SK-N-MC (cell line): Measurements from ENCODE around the gene PLA2G6.

Experiments used
- DNase-seq: peaks from one replicate; pipeline ENCODE4 v3.0.0-alpha.2; 2011; ENCODE audit warnings: low read depth, low spot score
- H3K27ac ChIP-seq: fragments of 200-600 bp; sonication (generic); 2 replicates; pipeline ENCODE4 v1.5.1; 2016; ENCODE audit warnings: mixed run types
- H3K36me3 ChIP-seq: fragments of 200-600 bp; sonication (generic); 2 replicates; pipeline ENCODE4 v1.6.1; 2017; ENCODE audit warnings: antibody characterized with exemption, low read length, mixed read lengths; ENCODE audit not compliant: insufficient read depth
- H3K4me3 ChIP-seq: fragments of 200-600 bp; sonication (generic); 2 replicates; pipeline ENCODE4 v1.5.1; 2016
- H3K9ac ChIP-seq: fragments of 200-600 bp; sonication (generic); 2 replicates; pipeline ENCODE4 v1.8.0; 2017; ENCODE audit warnings: mixed run types, mixed read lengths; ENCODE audit not compliant: insufficient read length
- H3K9me3 ChIP-seq: fragments of 200-600 bp; sonication (generic); 2 replicates; pipeline ENCODE4 v1.6.1; 2017; ENCODE audit warnings: low read depth, mild to moderate bottlenecking, antibody characterized with exemption, low read length, moderate library complexity, mixed read lengths
- EZH2 ChIP-seq: fragments of 200-600 bp; sonication (generic); IDR thresholded peaks from one replicate; pipeline ENCODE4 v1.6.1; 2017; ENCODE audit warnings: antibody characterized with exemption
- FOXP2 ChIP-seq: optimal IDR thresholded peaks from 2 replicates; pipeline ENCODE3; 2011; ENCODE audit warnings: mild to moderate bottlenecking, moderate library complexity; ENCODE audit not compliant: insufficient read depth; ENCODE audit errors: extremely low read length, control extremely low read depth
- POLR2AphosphoS5 ChIP-seq: IDR thresholded peaks from 2 replicates; pipeline ENCODE4 v1.6.1; 2012; ENCODE audit warnings: mild to moderate bottlenecking, low read depth, low read length, borderline replicate concordance

PLA2G6 gene

GRCh38 chr22:38199826-38200559 lies 18.4 kb upstream of the PLA2G6 start:
- no peaks in the 10 kb centered on the region for H3K36me3 ChIP-seq
- no peak for DNase-seq
- no peak overlapping the region for H3K9ac ChIP-seq
- H3K27ac ChIP-seq = no peak overlapping the region
- no peak overlapping the region for H3K4me3 ChIP-seq
- no peaks in the 10 kb centered on the region for H3K9me3 ChIP-seq
- no peak for TF ChIP-seq FOXP2
- TF ChIP-seq POLR2AphosphoS5 = no peak
- TF ChIP-seq EZH2 = no peak

- Histone ChIP-seq H3K9me3 (no peaks in the 10 kb centered on the region), H3K36me3 (no peaks in the 10 kb centered on the region), H3K27ac (no peak overlapping the region), H3K4me3 (no peak overlapping the region), H3K9ac (no peak overlapping the region)
- TF ChIP-seq EZH2 = no peak
- TF ChIP-seq FOXP2 = no peak
- TF ChIP-seq POLR2AphosphoS5 = no peak
- no peak for DNase-seq
Observed at GRCh38 chr22:38196791-38197419, 15.3 kb upstream of the PLA2G6 start.

DNA sequence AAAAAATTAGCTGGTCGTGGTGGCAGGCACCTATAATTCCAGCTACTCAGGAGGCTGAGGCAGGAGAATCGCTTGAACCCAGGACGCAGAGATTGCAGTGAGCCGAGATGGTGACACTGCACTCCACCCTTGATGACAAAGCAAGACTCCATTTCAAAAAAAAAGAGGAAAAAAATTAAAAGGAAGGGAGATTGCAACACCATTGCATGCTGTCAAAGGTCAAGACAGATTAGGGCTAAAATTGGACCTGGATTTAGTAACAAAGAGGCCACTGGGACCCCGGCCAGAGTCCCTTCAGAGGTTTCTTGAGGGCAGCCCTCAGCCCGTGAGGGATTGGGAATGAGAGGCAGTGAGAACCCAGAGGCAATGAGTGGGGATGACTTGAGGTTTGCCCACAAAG lies 11.9 kb upstream of the PLA2G6 start:
- H3K27ac ChIP-seq = no peak overlapping the region
- DNase-seq = no peak
- no peak overlapping the region for H3K4me3 ChIP-seq
- no peak overlapping the region for H3K9ac ChIP-seq
- H3K9me3 ChIP-seq = no peaks in the 10 kb centered on the region
- TF ChIP-seq FOXP2 = no peak
- no peak for TF ChIP-seq EZH2
- TF ChIP-seq POLR2AphosphoS5 = no peak
- no peaks in the 10 kb centered on the region for H3K36me3 ChIP-seq

GRCh38 chr22:38192475-38192863 lies 10.8 kb upstream of the PLA2G6 start:
- Histone ChIP-seq H3K27ac (no peak overlapping the region), H3K36me3 (no peaks in the 10 kb centered on the region), H3K9me3 (no peaks in the 10 kb centered on the region), H3K4me3 (no peak overlapping the region), H3K9ac (no peak overlapping the region)
- no peak for DNase-seq
- TF ChIP-seq EZH2 (no peak), POLR2AphosphoS5 (no peak), FOXP2 (no peak)

DNA sequence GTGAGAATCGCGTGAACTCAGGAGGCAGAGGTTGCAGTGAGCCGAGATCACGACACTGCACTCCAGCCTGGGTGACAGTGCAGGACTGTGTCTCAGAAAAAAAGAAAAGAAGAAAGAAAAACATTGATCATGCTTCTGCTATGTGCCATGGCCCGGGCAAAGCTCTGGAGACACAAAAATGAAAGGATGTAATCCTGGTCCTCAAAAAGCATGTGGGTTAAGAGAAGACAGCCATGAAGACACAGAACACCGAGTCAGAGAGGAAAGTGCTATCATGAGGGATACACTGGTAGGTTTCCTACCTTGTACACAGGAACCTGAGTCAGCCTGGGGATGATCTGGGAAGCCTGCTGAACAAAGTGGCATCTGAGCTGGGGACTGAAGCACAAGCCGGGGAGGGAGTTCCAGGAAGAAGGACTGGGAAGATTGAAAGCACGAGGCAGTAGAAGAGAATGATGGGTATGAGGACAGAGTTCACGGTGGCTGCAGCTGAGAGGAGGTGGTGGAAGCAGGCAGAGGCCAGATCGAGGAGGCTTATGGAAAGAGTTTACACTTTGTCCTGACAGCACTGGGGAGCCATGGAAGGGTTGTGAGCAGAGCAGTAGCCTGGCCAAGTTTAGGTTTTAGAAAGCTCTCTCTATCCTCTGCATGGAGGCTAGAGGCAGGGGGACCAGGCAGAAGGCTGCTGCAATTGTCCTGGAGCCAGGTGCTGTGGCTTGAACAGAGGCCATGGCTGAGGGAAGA lies 10.3 kb upstream of the PLA2G6 start:
- H3K4me3 ChIP-seq = no peak overlapping the region
- H3K27ac ChIP-seq = no peak overlapping the region
- H3K9me3 ChIP-seq = no peaks in the 10 kb centered on the region
- no peaks in the 10 kb centered on the region for H3K36me3 ChIP-seq
- TF ChIP-seq EZH2 = no peak
- TF ChIP-seq POLR2AphosphoS5 = no peak
- no peak for TF ChIP-seq FOXP2
- no peak for DNase-seq
- H3K9ac ChIP-seq = no peak overlapping the region

DNA sequence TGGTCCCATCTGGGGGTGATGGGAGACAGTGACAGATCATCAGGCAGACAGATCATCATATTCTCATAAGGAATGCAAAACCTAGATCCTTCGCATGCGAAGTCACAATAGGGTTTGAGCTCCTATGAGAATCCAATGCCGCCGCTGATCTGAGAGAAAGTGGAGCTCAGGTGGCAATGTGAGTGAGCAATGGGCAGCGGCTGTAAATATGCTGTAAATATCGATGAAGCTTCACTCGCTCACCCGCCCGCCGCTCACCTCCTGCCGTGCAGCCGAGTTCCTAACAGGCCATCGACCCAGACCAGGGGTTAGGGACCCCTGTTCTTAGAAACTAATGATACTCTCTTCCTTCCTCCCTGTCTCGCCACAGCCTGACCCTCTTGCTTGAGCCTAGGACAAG lies 9.4 kb upstream of the PLA2G6 start:
- no peak overlapping the region for H3K9ac ChIP-seq
- no peaks in the 10 kb centered on the region for H3K36me3 ChIP-seq
- H3K27ac ChIP-seq = no peak overlapping the region
- TF ChIP-seq FOXP2 (no peak), EZH2 (no peak), POLR2AphosphoS5 (no peak)
- H3K4me3 ChIP-seq = no peak overlapping the region
- H3K9me3 ChIP-seq = no peaks in the 10 kb centered on the region
- no peak for DNase-seq

- no peak overlapping the region for H3K9ac ChIP-seq
- no peaks in the 10 kb centered on the region for H3K9me3 ChIP-seq
- no peak for DNase-seq
- no peak overlapping the region for H3K4me3 ChIP-seq
- no peak for TF ChIP-seq EZH2
- no peak for TF ChIP-seq POLR2AphosphoS5
- no peak for TF ChIP-seq FOXP2
- no peaks in the 10 kb centered on the region for H3K36me3 ChIP-seq
- H3K27ac ChIP-seq = no peak overlapping the region
Observed at GRCh38 chr22:38190581-38190980, 9.0 kb upstream of the PLA2G6 start.

- no peak for DNase-seq
- Histone ChIP-seq H3K9me3 (no peaks in the 10 kb centered on the region), H3K9ac (no peak overlapping the region), H3K36me3 (no peaks in the 10 kb centered on the region), H3K27ac (no peak overlapping the region), H3K4me3 (no peak overlapping the region)
- no peak for TF ChIP-seq FOXP2
- no peak for TF ChIP-seq POLR2AphosphoS5
- no peak for TF ChIP-seq EZH2
Observed at GRCh38 chr22:38189104-38189503, 7.5 kb upstream of the PLA2G6 start.
